Stomach (tissue), 4 donors: ENCODE results near the gene SYCE1L.

ENCODE experiments used
- EP300 ChIP-seq: sonication (generic); formaldehyde crosslinking; IDR thresholded peaks from one replicate; pipeline ENCODE4 v1.6.1; 2017; ENCODE audit warnings: antibody characterized with exemption
- POLR2A ChIP-seq, 4 donors: fragments of 450-650 bp; IDR thresholded peaks; one replicate each; pipeline ENCODE4 v1.6.1; 2016; ENCODE audit warnings: antibody characterized with exemption in 4 of 4, control low read depth in 2 of 4, mild to moderate bottlenecking in 1 of 4, moderate library complexity in 1 of 4

DNA sequence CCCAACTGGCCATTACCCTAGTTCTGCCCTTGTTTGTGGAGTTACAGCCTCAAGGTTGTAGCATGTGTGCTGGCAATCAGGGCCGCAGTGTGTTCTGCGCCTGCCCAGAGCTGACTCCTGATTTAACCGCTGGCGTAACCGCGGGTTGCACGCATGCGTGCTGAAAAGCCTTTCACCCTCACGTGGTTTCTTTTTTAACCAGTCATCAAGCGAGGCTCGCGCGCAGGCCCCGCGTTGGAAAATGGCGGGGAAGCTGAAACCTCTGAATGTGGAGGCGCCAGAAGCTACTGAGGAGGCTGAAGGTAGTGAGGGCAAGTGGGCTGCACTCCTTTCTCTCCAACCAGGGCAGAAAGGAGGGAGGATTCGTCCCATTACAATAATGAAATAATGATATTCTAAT is at the start of gene SYCE1L:
- TF ChIP-seq POLR2A (IDR thresholded peaks at IDR 0.05): no peak
- TF ChIP-seq EP300: no peak
